HepG2 (cell line): ENCODE measurements around the gene HSPB2. TPM values are rescaled to one million over a fixed set of nuclear protein-coding genes. Genes with fewer than 3 reads are reported as not detected.

Source experiments
- ARHGAP35 ChIP-seq: sonication (generic); formaldehyde crosslinking; IDR thresholded peaks from 2 replicates; pipeline ENCODE4 v1.9.0; 2022; ENCODE audit warnings: mild to moderate bottlenecking, inconsistent platforms, moderate library complexity, missing genetic modification reagents, borderline replicate concordance
- ATF2 ChIP-seq: sonication (generic); formaldehyde crosslinking; IDR thresholded peaks from 2 replicates; pipeline ENCODE4 v1.4.0; 2020; ENCODE audit warnings: missing genetic modification reagents
- ATRX ChIP-seq: sonication (generic); formaldehyde crosslinking; IDR thresholded peaks from 2 replicates; pipeline ENCODE4 v1.4.0; 2020; ENCODE audit warnings: missing genetic modification reagents, borderline replicate concordance
- DPF2 ChIP-seq: sonication (generic); formaldehyde crosslinking; IDR thresholded peaks from 2 replicates; pipeline ENCODE4 v1.4.0; 2020; ENCODE audit warnings: mild to moderate bottlenecking, low read depth, missing genetic modification reagents, borderline replicate concordance
- HMGXB4 ChIP-seq, 2 experiments: sonication (generic) in 1 of 2; formaldehyde crosslinking in 1 of 2; IDR thresholded peaks; 2 replicates each; pipeline versions ENCODE4 v1.4.0 to v1.6.1; 2018 to 2020; ENCODE audit warnings: missing genetic modification reagents in 2 of 2, borderline replicate concordance in 1 of 2, low read depth in 1 of 2, mild to moderate bottlenecking in 1 of 2, missing biosample characterization in 1 of 2
- HOXA7 ChIP-seq: sonication (generic); formaldehyde crosslinking; IDR thresholded peaks from 2 replicates; pipeline ENCODE4 v1.8.1; 2022; ENCODE audit warnings: mild to moderate bottlenecking, missing genetic modification reagents, moderate library complexity
- HOXA9 ChIP-seq: sonication (generic); formaldehyde crosslinking; IDR thresholded peaks from 2 replicates; pipeline ENCODE4 v1.8.1; 2022; ENCODE audit warnings: missing genetic modification reagents, mild to moderate bottlenecking, moderate library complexity, borderline replicate concordance
- MYPOP ChIP-seq: sonication (generic); formaldehyde crosslinking; IDR thresholded peaks from 2 replicates; pipeline ENCODE4 v1.8.1; 2023; ENCODE audit warnings: mild to moderate bottlenecking, moderate library complexity, missing genetic modification reagents
- POGZ ChIP-seq: sonication (generic); formaldehyde crosslinking; IDR thresholded peaks from 2 replicates; pipeline ENCODE4 v1.4.0; 2020; ENCODE audit warnings: mild to moderate bottlenecking, missing genetic modification reagents
- TAF1 ChIP-seq: sonication (generic); formaldehyde crosslinking; IDR thresholded peaks from 2 replicates; pipeline ENCODE4 v1.4.0; 2020; ENCODE audit warnings: missing genetic modification reagents
- U2AF2 ChIP-seq: fragments of 200-400 bp; formaldehyde crosslinking; IDR thresholded peaks from 2 replicates; pipeline ENCODE4 v1.6.1; 2017; ENCODE audit warnings: low read depth, mild to moderate bottlenecking, low read length
- ZBTB3 ChIP-seq: sonication (generic); formaldehyde crosslinking; IDR thresholded peaks from 2 replicates; pipeline ENCODE4 v1.4.0; 2020; ENCODE audit warnings: low read depth, mild to moderate bottlenecking, moderate library complexity, missing genetic modification reagents, borderline replicate concordance
- ZNF143 ChIP-seq: sonication (generic); formaldehyde crosslinking; IDR thresholded peaks from 2 replicates; pipeline ENCODE4 v1.4.0; 2020; ENCODE audit warnings: missing genetic modification reagents
- ZNF30 ChIP-seq: sonication (generic); formaldehyde crosslinking; IDR thresholded peaks from 2 replicates; pipeline ENCODE4 v1.5.0; 2020; ENCODE audit warnings: mild to moderate bottlenecking, missing genetic modification reagents
- ZNF44 ChIP-seq: sonication (generic); formaldehyde crosslinking; IDR thresholded peaks from 2 replicates; pipeline ENCODE4 v1.5.1; 2020; ENCODE audit warnings: mild to moderate bottlenecking, missing genetic modification reagents
- ZNF441 ChIP-seq: sonication (generic); formaldehyde crosslinking; IDR thresholded peaks from 2 replicates; pipeline ENCODE4 v1.7.0; 2021; ENCODE audit warnings: missing genetic modification reagents, borderline replicate concordance
- ZNF891 ChIP-seq: sonication (generic); formaldehyde crosslinking; IDR thresholded peaks from 2 replicates; pipeline ENCODE4 v1.5.0; 2020; ENCODE audit warnings: mild to moderate bottlenecking, missing genetic modification reagents
- ZSCAN25 ChIP-seq: sonication (generic); formaldehyde crosslinking; IDR thresholded peaks from 2 replicates; pipeline ENCODE4 v1.8.0; 2022; ENCODE audit warnings: mild to moderate bottlenecking, missing genetic modification reagents
- polyA plus RNA-seq, 8 experiments: library from polyadenylated mRNA; depleted of rRNA in 3 of 8; stranded (reverse) in 7 of 8; unstranded in 1 of 8; fragments of >200 nt; fragmentation: Illumina TruSeq in 4 of 8; extraction: Trizol in 4 of 8; gene quantifications; 2 replicates each; pipeline versions ENCODE4 v1.2.1 to v1.2.3, GENCODE V29; 2011 to 2016; ENCODE audit warnings: low read depth in 4 of 8, missing spikeins in 1 of 8, mixed read lengths in 1 of 8; ENCODE audit not compliant: insufficient read depth in 1 of 8
- total RNA-seq, 5 experiments: library from RNA; depleted of rRNA; stranded (reverse); fragments of >200 nt; fragmentation: Illumina TruSeq; extraction: Trizol; gene quantifications; 2 replicates each; pipeline ENCODE4 v1.2.3, GENCODE V29; 2016; ENCODE audit warnings: low read depth in 1 of 5

The HSPB2 gene
- total and polyA plus RNA-seq, 2 of the 13 experiments (the other 11 are each of a cell fraction or from before 2014, with no cell fraction given): 0.04 TPM; not detected in 1

- no peak for TF ChIP-seq ZBTB3
- TF ChIP-seq ZNF441 (CRISPR knock-in tag): 0 out of 2 replicates have a peak, but pooled peaks have one; percentile 31
- no peak for TF ChIP-seq ATF2 (CRISPR knock-in tag)
- TF ChIP-seq DPF2 (CRISPR knock-in tag): no peak
- TF ChIP-seq ZSCAN25 (CRISPR knock-in tag): peak; percentile 16; the same call in 1 of the 2 replicates
- peak; percentile 78 for TF ChIP-seq TAF1 (CRISPR knock-in tag)
- TF ChIP-seq HOXA7 (CRISPR knock-in tag): no peak
- TF ChIP-seq ATRX: no peak
- TF ChIP-seq ZNF143: no peak
- no peak for TF ChIP-seq HOXA9 (CRISPR knock-in tag)
- no peak for TF ChIP-seq U2AF2
- TF ChIP-seq ARHGAP35: no peak
- TF ChIP-seq ZNF891 (CRISPR knock-in tag): no peak
- TF ChIP-seq MYPOP (CRISPR knock-in tag): peak; percentile 27; the same call in 1 of the 2 replicates
- TF ChIP-seq HMGXB4 (CRISPR knock-in tag; IDR thresholded peaks at IDR 0.05; ENCODE audit: borderline replicate concordance in 1 of 2, low read depth in 1 of 2): peak; percentile 79 to 83; a peak in 3 of 4 replicates
- peak; percentile 50 for TF ChIP-seq POGZ (CRISPR knock-in tag)
- 0 out of 2 replicates have a peak, but pooled peaks have one; percentile 29 for TF ChIP-seq ZNF44 (CRISPR knock-in tag)
- TF ChIP-seq ZNF30: no peak
These were observed 41.4 kb upstream of the HSPB2 start, which contains the start of gene ALG9 (continued) for GRCh38 chr11:111870886-111871692.
